ENCODE data around the gene IGSF9B. TPM values are rescaled to one million over a fixed set of nuclear protein-coding genes. Genes with fewer than 3 reads are reported as not detected.

IGSF9B gene
- total and polyA plus RNA-seq, 4 donors = 0.72 to 19.5 (median 4.0) TPM

- DNase-seq = no peak
- no peak overlapping the region for H3K9ac ChIP-seq (ENCODE audit: insufficient read depth in 1 of 2, low read length in 2 of 2)
- WGBS, 2 donors = 86 to 88% methylated on average over 12 to 13 of the region's 13 CpGs
Measured at GRCh38 chr11:133937015-133937414, 19.8 kb downstream of the IGSF9B start.

GRCh38 chr11:133936592-133936991, 20.2 kb downstream of the IGSF9B start:
- Histone ChIP-seq H3K27ac (ENCODE audit: low read depth in 1 of 2, low read length in 1 of 2) (no peak overlapping the region), H3K36me3 (ENCODE audit: control insufficient read depth in 4 of 4, insufficient read depth in 4 of 4, low read length in 4 of 4) (peaks cover 0 to 2% (median 0%) of the 10 kb centered on the region in 4 donors), H3K4me3 (no peak overlapping the region), H3K9me3 (ENCODE audit: control insufficient read depth in 4 of 4, insufficient read depth in 3 of 4, low read length in 3 of 4) (no peaks in the 10 kb centered on the region), H3K27me3 (ENCODE audit: control insufficient read depth in 3 of 3, insufficient read depth in 3 of 3, low read length in 2 of 3) (no peaks in the 10 kb centered on the region), H3K9ac (ENCODE audit: insufficient read depth in 1 of 2, low read length in 2 of 2) (no peak overlapping the region), H3K4me1 (ENCODE audit: control insufficient read depth in 5 of 5, insufficient read depth in 5 of 5, low read length in 5 of 5) (no peaks in the 10 kb centered on the region)
- ATAC-seq (ENCODE audit: insufficient read depth, low FRiP score) (no peak), DNase-seq (no peak)
- no peak for TF ChIP-seq CTCF (IDR thresholded peaks at IDR 0.05; ENCODE audit: control extremely low read depth, extremely low read depth)
- 71 to 82% methylated on average over 9 of the region's 9 CpGs for WGBS, 2 donors

More at GRCh38 chr11:133937015-133937414, 19.8 kb downstream of the IGSF9B start:
- no peak for ATAC-seq (ENCODE audit: insufficient read depth, low FRiP score)
- H3K9me3 ChIP-seq (ENCODE audit: control insufficient read depth in 4 of 4, insufficient read depth in 3 of 4, low read length in 3 of 4) = no peaks in the 10 kb centered on the region
- no peak for TF ChIP-seq CTCF (IDR thresholded peaks at IDR 0.05; ENCODE audit: control extremely low read depth, extremely low read depth)
- H3K36me3 ChIP-seq (ENCODE audit: control insufficient read depth in 4 of 4, insufficient read depth in 4 of 4, low read length in 4 of 4) = peaks cover 0 to 2% (median 0%) of the 10 kb centered on the region in 4 donors
- no peaks in the 10 kb centered on the region for H3K27me3 ChIP-seq (ENCODE audit: control insufficient read depth in 3 of 3, insufficient read depth in 3 of 3, low read length in 2 of 3)
- H3K27ac ChIP-seq (ENCODE audit: low read depth in 1 of 2, low read length in 1 of 2) = no peak overlapping the region
- no peak overlapping the region for H3K4me3 ChIP-seq
- no peaks in the 10 kb centered on the region for H3K4me1 ChIP-seq (ENCODE audit: control insufficient read depth in 5 of 5, insufficient read depth in 5 of 5, low read length in 5 of 5)

GRCh38 chr11:133936136-133936535, 20.6 kb downstream of the IGSF9B start:
- H3K27me3 ChIP-seq (ENCODE audit: control insufficient read depth in 3 of 3, insufficient read depth in 3 of 3, low read length in 2 of 3) = no peaks in the 10 kb centered on the region
- H3K4me3 ChIP-seq = no peak overlapping the region
- peaks cover 0 to 2% (median 0%) of the 10 kb centered on the region in 4 donors for H3K36me3 ChIP-seq (ENCODE audit: control insufficient read depth in 4 of 4, insufficient read depth in 4 of 4, low read length in 4 of 4)
- WGBS, 2 donors = 55 to 60% methylated on average over 13 of the region's 13 CpGs
- DNase-seq = no peak
- no peak for ATAC-seq (ENCODE audit: insufficient read depth, low FRiP score)
- no peak for TF ChIP-seq CTCF (IDR thresholded peaks at IDR 0.05; ENCODE audit: control extremely low read depth, extremely low read depth)
- H3K27ac ChIP-seq (ENCODE audit: low read depth in 1 of 2, low read length in 1 of 2) = no peak overlapping the region
- no peaks in the 10 kb centered on the region for H3K4me1 ChIP-seq (ENCODE audit: control insufficient read depth in 5 of 5, insufficient read depth in 5 of 5, low read length in 5 of 5)
- no peaks in the 10 kb centered on the region for H3K9me3 ChIP-seq (ENCODE audit: control insufficient read depth in 4 of 4, insufficient read depth in 3 of 4, low read length in 3 of 4)
- no peak overlapping the region for H3K9ac ChIP-seq (ENCODE audit: insufficient read depth in 1 of 2, low read length in 2 of 2)

GRCh38 chr11:133935551-133935910, 21.2 kb downstream of the IGSF9B start:
- Histone ChIP-seq H3K27ac (ENCODE audit: low read depth in 1 of 2, low read length in 1 of 2) (no peak overlapping the region), H3K4me3 (no peak overlapping the region), H3K4me1 (ENCODE audit: control insufficient read depth in 5 of 5, insufficient read depth in 5 of 5, low read length in 5 of 5) (no peaks in the 10 kb centered on the region), H3K36me3 (ENCODE audit: control insufficient read depth in 4 of 4, insufficient read depth in 4 of 4, low read length in 4 of 4) (peaks cover 0 to 2% (median 0%) of the 10 kb centered on the region in 4 donors), H3K27me3 (ENCODE audit: control insufficient read depth in 3 of 3, insufficient read depth in 3 of 3, low read length in 2 of 3) (no peaks in the 10 kb centered on the region), H3K9me3 (ENCODE audit: control insufficient read depth in 4 of 4, insufficient read depth in 3 of 4, low read length in 3 of 4) (no peaks in the 10 kb centered on the region), H3K9ac (ENCODE audit: insufficient read depth in 1 of 2, low read length in 2 of 2) (no peak overlapping the region)
- WGBS, 2 donors = 94 to 98% methylated on average over 15 of the region's 15 CpGs
- no peak for ATAC-seq (ENCODE audit: insufficient read depth, low FRiP score)
- no peak for TF ChIP-seq CTCF (IDR thresholded peaks at IDR 0.05; ENCODE audit: control extremely low read depth, extremely low read depth)
- no peak for DNase-seq
